Astrocyte (in vitro differentiated cells and primary cell): Measurements from ENCODE around the gene FGF8.

Experiments used
- CTCF ChIP-seq: IDR thresholded peaks from 2 replicates; pipeline ENCODE4 v1.5.1; 2011; ENCODE audit warnings: low read depth, mild to moderate bottlenecking, inconsistent platforms, low read length, moderate library complexity; ENCODE audit not compliant: insufficient read depth
- EZH2 ChIP-seq: IDR thresholded peaks from 2 replicates; pipeline ENCODE4 v1.6.1; 2012; ENCODE audit warnings: mild to moderate bottlenecking, low read length, inconsistent platforms; ENCODE audit not compliant: insufficient read depth

- TF ChIP-seq CTCF (no peak), EZH2 (no peak)
These were observed 54.1 kb downstream of the FGF8 start for GRCh38 chr10:101721806-101722205.
